Panc1 (cell line): ENCODE measurements around the gene RABGAP1. TPM values are rescaled to one million over a fixed set of nuclear protein-coding genes. Genes with fewer than 3 reads are reported as not detected.

Experiments used
- ATAC-seq: fragments of 200-7000 bp; cut with Tn5 transposase; 2 replicates; pipeline ENCODE4 v1.9.1; 2020; ENCODE audit warnings: mild to moderate bottlenecking, moderate library complexity
- Bru-seq: library from RNA; stranded (reverse); fragments of 400-500 nt; gene quantifications from one replicate; lab custom pipeline; 2021; lab: Mats Ljungman, UMichigan
- BruChase-seq, 2 experiments: library from RNA; stranded (reverse); fragments of 400-500 nt; gene quantifications; one replicate each; lab custom pipeline; 2021; lab: Mats Ljungman, UMichigan
- BruUV-seq: library from RNA; stranded (reverse); fragments of 400-500 nt; replicated peaks from 2 replicates; lab custom pipeline; 2021; lab: Mats Ljungman, UMichigan
- CTCF ChIA-PET: fragments of 300-600 bp; sonication (Branson Sonifier 250); formaldehyde crosslinking; loops from one replicate; lab custom pipeline; 2022; ENCODE audit warnings: antibody characterized with exemption; lab: Charles Lee
- POLR2A ChIA-PET: fragments of 300-600 bp; sonication (Branson Sonifier 250); formaldehyde crosslinking; loops from one replicate; lab custom pipeline; 2022; ENCODE audit warnings: antibody characterized with exemption; lab: Charles Lee
- DNase-seq: peaks from one replicate; pipeline ENCODE4 v3.0.0-alpha.2; 2010; ENCODE audit warnings: low read depth, low spot score
- H3K27ac ChIP-seq: 2 replicates; pipeline ENCODE4 v1.5.1; 2011; ENCODE audit warnings: mild to moderate bottlenecking, low read length, inconsistent platforms
- H3K27me3 ChIP-seq: fragments of 200-500 bp; sonication (Bioruptor generic); 2 replicates; pipeline ENCODE4 v1.6.0; 2014; ENCODE audit warnings: low read length, inconsistent platforms; ENCODE audit not compliant: control insufficient read depth, insufficient read depth
- H3K36me3 ChIP-seq: fragments of 200-500 bp; sonication (Bioruptor generic); 2 replicates; pipeline ENCODE4 v1.5.1; 2014; ENCODE audit warnings: inconsistent platforms, mild to moderate bottlenecking, low read length, moderate library complexity; ENCODE audit not compliant: control insufficient read depth, insufficient read depth
- H3K4me1 ChIP-seq: 2 replicates; pipeline ENCODE4 v1.5.1; 2011; ENCODE audit warnings: inconsistent platforms, mild to moderate bottlenecking, low read length, moderate library complexity; ENCODE audit not compliant: control insufficient read depth, insufficient read depth
- H3K4me3 ChIP-seq, 2 experiments: 2 replicates each; pipeline ENCODE4 v1.5.1; 2011 to 2012; ENCODE audit warnings: low read depth in 2 of 2, low read length in 2 of 2, mild to moderate bottlenecking in 2 of 2, inconsistent platforms in 1 of 2, moderate library complexity in 1 of 2
- H3K9me3 ChIP-seq: fragments of 200-500 bp; sonication (Bioruptor generic); 2 replicates; pipeline ENCODE4 v1.5.1; 2014; ENCODE audit warnings: low read depth, mild to moderate bottlenecking, inconsistent platforms, low read length, moderate library complexity; ENCODE audit not compliant: control insufficient read depth, insufficient read depth
- POLR2AphosphoS5 ChIP-seq: IDR thresholded peaks from 2 replicates; pipeline ENCODE4 v1.6.1; 2012; ENCODE audit warnings: mild to moderate bottlenecking, low read depth, low read length, moderate library complexity
- SIN3A ChIP-seq: IDR thresholded peaks from 2 replicates; pipeline ENCODE4 v1.6.1; 2012; ENCODE audit warnings: low read depth, mild to moderate bottlenecking, low read length, moderate library complexity, borderline replicate concordance; ENCODE audit not compliant: insufficient read depth
- TCF7L2 ChIP-seq: IDR thresholded peaks from 2 replicates; pipeline ENCODE4 v1.6.1; 2011; ENCODE audit warnings: mild to moderate bottlenecking, low read depth, low read length, inconsistent platforms
- in situ Hi-C: cut with HindIII; loops from 2 replicates; pipeline ENCODE4 v1.10.0; 2016; ENCODE audit warnings: low sequenced_read_pairs, low pct_unique_long_range_greater_than_20kb
- intact Hi-C: fragments of 100-400 bp; cut with micrococcal nuclease; formaldehyde crosslinking; loops from one replicate; pipeline ENCODE4 v1.10.0; 2022; ENCODE audit not compliant: unreplicated experiment
- long read RNA-seq: library from polyadenylated mRNA; unstranded; transcript quantifications from one replicate; pipeline ENCODE4 v2.0.0, GENCODE V29; 2021; ENCODE audit not compliant: unreplicated experiment
- polyA plus RNA-seq: library from polyadenylated mRNA; unstranded; fragments of >200 nt; gene quantifications from one replicate; pipeline ENCODE4 v1.2.1, GENCODE V29; 2012; ENCODE audit warnings: missing spikeins; ENCODE audit not compliant: insufficient read length
- total RNA-seq: library from RNA; stranded (reverse); gene quantifications from one replicate; pipeline ENCODE4 v1.2.1, GENCODE V29; 2021; ENCODE audit not compliant: unreplicated experiment
- TF ChIP-seq, protein P1 (sequence below), 2 experiments: IDR thresholded peaks; 2 replicates each; pipeline ENCODE4 v1.6.1; 2011 to 2012; ENCODE audit warnings: low read depth in 2 of 2, control low read depth in 1 of 2, low read length in 1 of 2, mild to moderate bottlenecking in 1 of 2, moderate library complexity in 1 of 2; ENCODE audit not compliant: insufficient read depth in 1 of 2
- TF ChIP-seq, protein P2 (sequence below): fragments of 450-650 bp; IDR thresholded peaks from 2 replicates; pipeline ENCODE4 v1.5.1; 2017; ENCODE audit warnings: mild to moderate bottlenecking

Gene RABGAP1
- total RNA-seq = 41.4 TPM
- polyA plus RNA-seq = 18.0 TPM
- percentile 85 among the genes with signal in this experiment for Bru-seq, nascent RNA
- percentile 76 among the genes with signal in this experiment for BruChase-seq, experiment 1, labeled RNA remaining after a 2-hour chase
- BruChase-seq, experiment 2, labeled RNA remaining after a 6-hour chase = percentile 80 among the genes with signal in this experiment
- long read RNA-seq, full-length matches to known transcripts = 26 of 87 reads
- long read RNA-seq, partial matches to known transcripts = 11 of 87 reads
- long read RNA-seq, other reads (novel, unspliced or antisense) = 50 of 87 reads

DNA sequence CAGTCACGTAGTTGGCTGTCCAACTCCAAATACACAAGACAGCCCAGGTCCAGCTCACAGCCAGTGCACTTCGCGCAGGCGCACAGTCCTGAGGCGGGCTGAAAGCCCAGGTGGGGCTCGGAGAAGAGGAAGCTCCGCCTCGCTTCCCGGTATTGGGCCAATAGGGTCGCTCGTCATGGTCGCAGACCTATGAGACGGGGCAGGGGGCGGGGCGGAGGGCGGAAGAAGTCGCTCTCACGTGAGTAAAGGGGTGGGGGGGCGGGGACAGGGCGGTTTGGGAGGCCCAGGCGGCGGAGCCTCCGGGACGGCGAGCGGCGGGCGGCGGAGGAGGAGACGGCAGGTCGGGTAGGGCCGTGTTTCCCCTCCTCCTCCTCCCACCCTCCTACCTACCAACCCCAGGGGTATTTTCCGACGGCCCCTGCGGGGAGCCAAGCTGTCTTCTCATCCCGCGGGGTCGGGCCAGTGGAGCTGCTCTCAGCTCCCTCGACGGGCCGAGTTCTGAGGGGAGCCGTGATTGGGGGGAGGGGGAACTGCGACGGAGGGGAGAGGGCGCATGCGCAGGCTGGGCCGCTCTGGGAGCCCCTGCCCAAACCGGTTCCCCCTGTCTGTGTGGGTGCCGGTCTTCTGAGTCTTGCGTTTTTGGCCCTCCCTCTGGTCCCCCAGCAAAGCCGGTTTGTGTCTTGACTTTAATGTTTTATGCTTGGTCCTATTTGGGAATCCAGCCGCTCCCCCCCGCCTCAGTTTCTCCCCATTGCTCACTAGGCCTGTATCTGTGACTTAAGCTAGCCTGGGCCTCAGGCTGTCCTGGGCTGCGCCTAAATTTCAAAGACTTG is at the start of gene RABGAP1:
RABGAP1 (plus strand) TSS at position 272 of the 833 bp plus-strand sequence. CDS start 16,040 bp downstream, outside the sequence.
- CTCF ChIA-PET = interaction anchor here (0.6 kb wide), 1 partner anchor 383 kb away, joined by 3 read pairs; no protein-coding TSS in a partner anchor
- peak within 1 kb of the TSS; percentile 93 for H3K27ac ChIP-seq
- DNase-seq (peak; percentile 91), ATAC-seq (peak; percentile 99)
- BruUV-seq = no TSS peak
- TF ChIP-seq SIN3A = no peak; the same call in 1 of the 2 replicates
- peak; percentile 86 for TF ChIP-seq POLR2AphosphoS5
- TF ChIP-seq, protein P1, sequence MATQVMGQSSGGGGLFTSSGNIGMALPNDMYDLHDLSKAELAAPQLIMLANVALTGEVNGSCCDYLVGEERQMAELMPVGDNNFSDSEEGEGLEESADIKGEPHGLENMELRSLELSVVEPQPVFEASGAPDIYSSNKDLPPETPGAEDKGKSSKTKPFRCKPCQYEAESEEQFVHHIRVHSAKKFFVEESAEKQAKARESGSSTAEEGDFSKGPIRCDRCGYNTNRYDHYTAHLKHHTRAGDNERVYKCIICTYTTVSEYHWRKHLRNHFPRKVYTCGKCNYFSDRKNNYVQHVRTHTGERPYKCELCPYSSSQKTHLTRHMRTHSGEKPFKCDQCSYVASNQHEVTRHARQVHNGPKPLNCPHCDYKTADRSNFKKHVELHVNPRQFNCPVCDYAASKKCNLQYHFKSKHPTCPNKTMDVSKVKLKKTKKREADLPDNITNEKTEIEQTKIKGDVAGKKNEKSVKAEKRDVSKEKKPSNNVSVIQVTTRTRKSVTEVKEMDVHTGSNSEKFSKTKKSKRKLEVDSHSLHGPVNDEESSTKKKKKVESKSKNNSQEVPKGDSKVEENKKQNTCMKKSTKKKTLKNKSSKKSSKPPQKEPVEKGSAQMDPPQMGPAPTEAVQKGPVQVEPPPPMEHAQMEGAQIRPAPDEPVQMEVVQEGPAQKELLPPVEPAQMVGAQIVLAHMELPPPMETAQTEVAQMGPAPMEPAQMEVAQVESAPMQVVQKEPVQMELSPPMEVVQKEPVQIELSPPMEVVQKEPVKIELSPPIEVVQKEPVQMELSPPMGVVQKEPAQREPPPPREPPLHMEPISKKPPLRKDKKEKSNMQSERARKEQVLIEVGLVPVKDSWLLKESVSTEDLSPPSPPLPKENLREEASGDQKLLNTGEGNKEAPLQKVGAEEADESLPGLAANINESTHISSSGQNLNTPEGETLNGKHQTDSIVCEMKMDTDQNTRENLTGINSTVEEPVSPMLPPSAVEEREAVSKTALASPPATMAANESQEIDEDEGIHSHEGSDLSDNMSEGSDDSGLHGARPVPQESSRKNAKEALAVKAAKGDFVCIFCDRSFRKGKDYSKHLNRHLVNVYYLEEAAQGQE (IDR thresholded peaks at IDR 0.05; ENCODE audit: insufficient read depth in 1 of 2, low read depth in 2 of 2, low read length in 1 of 2) = no peak
- peaks cover 3% of the 10 kb centered on the region; the same call in 1 of the 2 replicates for H3K4me1 ChIP-seq
- in situ Hi-C loops = no loop called here
- H3K27me3 ChIP-seq = no peaks in the 10 kb centered on the region
- intact Hi-C loops = no loop called here
- POLR2A ChIA-PET = interaction anchor here (0.5 to 1.0 kb wide), 6 partner anchors 9 to 37 kb away, joined by 3 to 10 read pairs (median 3); partner anchors contain the start of gene ZBTB26
- H3K4me3 ChIP-seq = peak within 1 kb of the TSS; percentile 78 to 90
- no peaks in the 10 kb centered on the region for H3K9me3 ChIP-seq
- H3K36me3 ChIP-seq = peaks cover 8% of the 10 kb centered on the region; the same call in 1 of the 2 replicates

DNA sequence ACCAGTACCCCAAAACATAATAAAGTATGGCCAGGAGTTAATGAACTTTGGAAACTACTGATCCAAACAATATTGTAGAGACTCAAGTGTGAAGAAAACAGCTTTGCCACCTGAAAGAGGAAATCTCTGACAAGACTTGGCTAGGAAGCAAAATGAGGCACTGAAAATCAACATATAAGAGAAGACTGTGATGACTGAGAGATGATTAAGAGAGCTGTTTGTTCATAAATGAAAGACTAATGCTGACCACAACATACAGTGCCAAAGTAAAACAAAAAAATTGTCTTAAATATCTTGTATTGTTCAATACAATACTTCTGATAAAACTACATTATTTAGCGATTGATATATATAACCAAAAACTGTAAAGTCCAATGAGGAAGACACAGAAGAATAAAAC is 42.9 kb upstream of the RABGAP1 start:
- in situ Hi-C loops (no loop called here), intact Hi-C loops (no loop called here)
- no peak for ATAC-seq
- Histone ChIP-seq H3K4me1 (no peaks in the 10 kb centered on the region; the same call in 1 of the 2 replicates), H3K27ac (no peak overlapping the region), H3K36me3 (peaks cover 9% of the 10 kb centered on the region; the same call in 1 of the 2 replicates), H3K27me3 (no peaks in the 10 kb centered on the region), H3K9me3 (no peaks in the 10 kb centered on the region), H3K4me3 (no peak overlapping the region)
- TF ChIP-seq POLR2AphosphoS5 (no peak), TCF7L2 (no peak), SIN3A (no peak)
- TF ChIP-seq, protein P2, sequence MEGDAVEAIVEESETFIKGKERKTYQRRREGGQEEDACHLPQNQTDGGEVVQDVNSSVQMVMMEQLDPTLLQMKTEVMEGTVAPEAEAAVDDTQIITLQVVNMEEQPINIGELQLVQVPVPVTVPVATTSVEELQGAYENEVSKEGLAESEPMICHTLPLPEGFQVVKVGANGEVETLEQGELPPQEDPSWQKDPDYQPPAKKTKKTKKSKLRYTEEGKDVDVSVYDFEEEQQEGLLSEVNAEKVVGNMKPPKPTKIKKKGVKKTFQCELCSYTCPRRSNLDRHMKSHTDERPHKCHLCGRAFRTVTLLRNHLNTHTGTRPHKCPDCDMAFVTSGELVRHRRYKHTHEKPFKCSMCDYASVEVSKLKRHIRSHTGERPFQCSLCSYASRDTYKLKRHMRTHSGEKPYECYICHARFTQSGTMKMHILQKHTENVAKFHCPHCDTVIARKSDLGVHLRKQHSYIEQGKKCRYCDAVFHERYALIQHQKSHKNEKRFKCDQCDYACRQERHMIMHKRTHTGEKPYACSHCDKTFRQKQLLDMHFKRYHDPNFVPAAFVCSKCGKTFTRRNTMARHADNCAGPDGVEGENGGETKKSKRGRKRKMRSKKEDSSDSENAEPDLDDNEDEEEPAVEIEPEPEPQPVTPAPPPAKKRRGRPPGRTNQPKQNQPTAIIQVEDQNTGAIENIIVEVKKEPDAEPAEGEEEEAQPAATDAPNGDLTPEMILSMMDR = no peak
- TF ChIP-seq, protein P1 (IDR thresholded peaks at IDR 0.05; ENCODE audit: insufficient read depth in 1 of 2, low read depth in 2 of 2, low read length in 1 of 2) = no peak
- CTCF ChIA-PET = no interaction called here
- DNase-seq = no peak
- POLR2A ChIA-PET = interaction anchor here (0.7 kb wide), 1 partner anchor 577 kb away, joined by 4 read pairs; no protein-coding TSS in a partner anchor
- BruUV-seq = TSS peak; percentile 4
